Measurements from ENCODE around the gene AKT1.

GRCh38 chr14:104810316-104810715 is 14.8 kb upstream of the AKT1 start:
- TF ChIP-seq GATA2 (IDR thresholded peaks at IDR 0.05; ENCODE audit: low read depth, low read length), result no peak
- no peak for TF ChIP-seq GATA3 (IDR thresholded peaks at IDR 0.05; ENCODE audit: low read depth, low read length)
